ENCODE measurements around the gene TP53I13. TPM values are rescaled to one million over a fixed set of nuclear protein-coding genes. Genes with fewer than 3 reads are reported as not detected.
A peak's percentile ranks its signal among the peaks of the same experiment; 100 is the strongest.

The TP53I13 gene
- total RNA-seq, 2 experiments from 2014 or later: 112 to 118 TPM

- H3K4me3 Mint-ChIP-seq: no peak overlapping the region
- DNase-seq: no peak
- ChIA-PET CTCF (interaction anchor here (1.0 to 2.5 kb wide), 3 partner anchors 9 to 16 kb away, joined by 3 to 10 read pairs (median 9); no protein-coding TSS in a partner anchor), POLR2A (interaction anchor here (0.9 to 2.0 kb wide), 4 partner anchors 10 to 115 kb away, joined by 3 to 11 read pairs (median 3); no protein-coding TSS in a partner anchor)
- H3K36me3 Mint-ChIP-seq (ENCODE audit: low read depth): no peaks in the 10 kb centered on the region
- H3K27ac Mint-ChIP-seq: no peak overlapping the region
- H3K4me1 Mint-ChIP-seq: no peaks in the 10 kb centered on the region
- H3K9me3 Mint-ChIP-seq: no peaks in the 10 kb centered on the region
- no peaks in the 10 kb centered on the region for H3K27me3 Mint-ChIP-seq
Observed at GRCh38 chr17:29607557-29608195, 39.2 kb downstream of the TP53I13 start.

DNA sequence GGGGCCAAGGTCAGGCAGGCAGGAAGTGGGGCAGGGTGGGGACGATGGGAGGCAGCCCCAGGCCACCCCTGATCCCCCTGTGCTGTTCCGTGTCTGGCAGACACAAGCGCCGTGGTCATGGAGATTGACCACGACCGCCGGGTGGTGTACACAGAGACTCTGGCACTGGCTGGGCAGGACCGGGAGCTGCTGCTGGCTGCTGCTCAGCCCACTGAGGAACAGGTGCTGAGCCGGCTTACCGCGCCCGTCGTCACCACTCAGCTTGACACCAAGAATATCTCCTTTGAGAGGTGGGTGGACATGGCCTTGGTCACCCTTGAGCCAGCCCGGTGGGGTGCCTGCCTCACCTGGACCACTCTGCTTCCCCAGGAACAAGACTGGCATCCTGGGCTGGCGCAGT lies 40.5 kb downstream of the TP53I13 start:
- Mint-ChIP-seq H3K36me3 (ENCODE audit: low read depth) (no peaks in the 10 kb centered on the region), H3K9me3 (no peaks in the 10 kb centered on the region), H3K27ac (no peak overlapping the region), H3K4me3 (no peak overlapping the region), H3K4me1 (peaks cover 5% of the 10 kb centered on the region), H3K27me3 (no peaks in the 10 kb centered on the region)
- POLR2A ChIA-PET: interaction anchor here (1.3 to 2.0 kb wide), 2 partner anchors 8 to 18 kb away, joined by 3 to 11 read pairs; no protein-coding TSS in a partner anchor
- CTCF ChIA-PET: interaction anchor here (1.7 to 2.5 kb wide), 2 partner anchors 8 to 17 kb away, joined by 5 to 10 read pairs; partner anchors contain the start of gene ANKRD13B
- DNase-seq: no peak

DNA sequence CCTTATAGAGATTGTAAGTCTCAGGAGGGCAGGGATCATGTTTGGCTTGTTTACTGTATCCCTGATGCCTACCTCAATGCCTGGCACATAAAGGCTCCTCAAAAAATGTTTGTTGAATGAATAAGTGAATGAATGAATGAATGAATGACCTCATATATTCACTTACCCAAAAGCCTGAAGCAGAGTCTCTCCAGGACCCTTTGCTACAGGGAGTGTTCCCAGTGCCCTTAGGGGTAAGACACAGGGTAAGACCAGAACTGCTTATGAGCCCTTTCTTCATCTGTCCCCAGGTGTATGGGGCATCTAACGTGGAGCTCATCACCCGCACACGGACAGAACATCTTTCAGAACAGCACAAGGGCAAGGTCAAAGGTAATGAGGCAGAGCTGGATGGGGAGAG lies 41.9 kb downstream of the TP53I13 start:
- H3K27ac Mint-ChIP-seq: no peak overlapping the region
- no peaks in the 10 kb centered on the region for H3K36me3 Mint-ChIP-seq (ENCODE audit: low read depth)
- no peaks in the 10 kb centered on the region for H3K27me3 Mint-ChIP-seq
- H3K4me3 Mint-ChIP-seq: no peak overlapping the region
- no peak for DNase-seq
- no peaks in the 10 kb centered on the region for H3K9me3 Mint-ChIP-seq
- peaks cover 19% of the 10 kb centered on the region for H3K4me1 Mint-ChIP-seq
- ChIA-PET POLR2A (no interaction called here), CTCF (interaction anchor here (0.8 to 2.5 kb wide), 3 partner anchors 7 to 43 kb away, joined by 3 to 10 read pairs (median 6); partner anchors contain the start of genes ABHD15 and ANKRD13B)

DNA sequence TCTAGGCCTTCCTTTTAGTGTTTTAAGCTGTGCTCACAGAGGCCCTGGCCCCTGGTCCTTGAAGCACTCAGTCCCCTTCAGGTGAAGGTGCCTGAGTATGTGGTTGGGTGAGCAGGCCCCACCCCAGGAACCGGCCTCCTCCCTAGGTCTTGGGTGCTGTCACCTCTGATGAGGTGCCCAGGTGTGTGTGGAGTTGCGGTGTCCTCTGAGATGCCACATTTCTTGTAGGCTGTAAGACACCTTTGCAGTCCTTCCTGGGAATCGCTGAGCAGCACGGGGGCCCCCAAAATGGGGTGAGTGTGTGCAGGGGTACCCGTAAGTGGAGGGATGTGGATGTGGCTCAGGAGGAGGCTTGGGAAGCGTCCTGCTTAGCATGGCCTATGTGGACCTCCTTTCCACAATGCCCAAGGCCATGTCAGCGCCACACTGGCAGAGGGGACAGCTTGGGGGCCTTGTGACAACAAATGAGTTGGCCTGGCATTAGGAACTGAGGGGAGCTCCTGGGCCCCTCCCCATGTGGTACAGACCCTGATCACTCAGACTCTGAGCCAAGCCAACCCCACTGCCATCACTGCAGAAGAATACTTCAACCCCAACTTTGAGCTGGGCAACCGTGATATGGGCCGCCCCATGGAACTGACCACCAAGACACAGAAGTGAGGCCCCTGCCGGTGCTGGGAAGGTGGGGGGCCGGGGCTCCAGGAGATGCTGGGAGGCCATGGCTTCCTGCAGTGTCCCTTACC lies 43.0 kb downstream of the TP53I13 start:
- H3K27ac Mint-ChIP-seq: no peak overlapping the region
- CTCF ChIA-PET: interaction anchor here (0.8 to 4.1 kb wide), 3 partner anchors 19 to 44 kb away, joined by 3 to 43 read pairs (median 6); partner anchors contain the start of genes ABHD15 and ANKRD13B
- POLR2A ChIA-PET: no interaction called here
- no peaks in the 10 kb centered on the region for H3K9me3 Mint-ChIP-seq
- H3K27me3 Mint-ChIP-seq: peaks cover 4% of the 10 kb centered on the region
- no peak overlapping the region for H3K4me3 Mint-ChIP-seq
- peaks cover 29% of the 10 kb centered on the region for H3K4me1 Mint-ChIP-seq
- H3K36me3 Mint-ChIP-seq (ENCODE audit: low read depth): no peaks in the 10 kb centered on the region
- DNase-seq: no peak

- no peak for DNase-seq
- H3K4me3 Mint-ChIP-seq: no peak overlapping the region
- ChIA-PET POLR2A (no interaction called here), CTCF (interaction anchor here (1.4 to 4.1 kb wide), 2 partner anchors 24 to 31 kb away, joined by 6 to 43 read pairs; no protein-coding TSS in a partner anchor)
- H3K27me3 Mint-ChIP-seq: peaks cover 10% of the 10 kb centered on the region
- H3K4me1 Mint-ChIP-seq: peaks cover 34% of the 10 kb centered on the region
- H3K36me3 Mint-ChIP-seq (ENCODE audit: low read depth): no peaks in the 10 kb centered on the region
- H3K9me3 Mint-ChIP-seq: no peaks in the 10 kb centered on the region
- no peak overlapping the region for H3K27ac Mint-ChIP-seq
Observed at GRCh38 chr17:29612094-29612403, 43.5 kb downstream of the TP53I13 start.

DNA sequence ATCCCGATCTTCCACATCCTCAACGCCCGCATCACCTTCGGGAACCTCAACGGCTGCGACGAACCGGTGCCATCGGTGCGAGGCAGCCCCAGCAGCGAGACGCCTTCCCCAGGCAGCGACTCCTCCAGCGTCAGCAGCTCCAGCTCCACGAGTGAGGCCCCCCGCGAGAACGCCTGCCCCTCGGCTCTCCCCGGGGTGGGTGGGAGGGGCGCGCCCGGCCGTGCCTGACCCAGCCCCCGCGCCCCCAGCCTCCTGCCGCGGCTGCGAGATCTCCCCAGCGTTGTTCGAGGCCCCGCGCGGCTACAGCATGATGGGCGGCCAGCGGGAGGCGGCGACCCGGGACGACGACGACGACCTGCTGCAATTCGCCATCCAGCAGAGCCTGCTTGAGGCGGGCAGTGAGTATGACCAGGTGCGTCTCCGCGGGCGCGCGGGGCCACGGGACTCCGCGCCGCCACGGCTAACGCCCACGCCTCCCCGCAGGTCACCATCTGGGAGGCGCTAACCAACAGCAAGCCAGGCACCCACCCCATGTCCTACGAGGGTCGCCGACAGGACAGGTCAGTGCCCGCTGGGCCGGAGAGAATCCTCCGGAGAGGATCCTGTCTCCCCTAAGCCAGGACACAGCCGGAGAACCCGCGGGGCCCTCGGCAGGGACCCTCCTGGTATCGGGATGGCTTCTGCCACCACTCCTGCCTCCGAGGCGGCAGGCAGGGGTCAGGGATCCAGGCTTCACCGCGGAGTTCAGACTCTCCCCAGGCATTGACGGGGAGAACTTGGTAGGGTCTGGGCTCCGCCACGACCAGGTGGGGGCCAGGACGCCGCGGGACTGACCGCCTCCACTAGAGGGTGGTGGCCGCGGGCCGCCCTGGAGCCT lies 44.1 kb downstream of the TP53I13 start:
- no peak overlapping the region for H3K4me3 Mint-ChIP-seq
- H3K9me3 Mint-ChIP-seq: no peaks in the 10 kb centered on the region
- ChIA-PET CTCF (interaction anchor here (0.6 to 4.1 kb wide), 18 partner anchors 8 to 379 kb away, joined by 3 to 75 read pairs (median 5); partner anchors contain the start of genes ABHD15, ANKRD13B and TP53I13), POLR2A (interaction anchor here (1.1 to 6.4 kb wide), 6 partner anchors 20 to 147 kb away, joined by 3 to 107 read pairs (median 21); partner anchors contain the start of genes ABHD15, ANKRD13B and TP53I13)
- peaks cover 40% of the 10 kb centered on the region for H3K4me1 Mint-ChIP-seq
- no peak for DNase-seq
- H3K27ac Mint-ChIP-seq: no peak overlapping the region
- no peaks in the 10 kb centered on the region for H3K36me3 Mint-ChIP-seq (ENCODE audit: low read depth)
- peaks cover 10% of the 10 kb centered on the region for H3K27me3 Mint-ChIP-seq

GRCh38 chr17:29613352-29613837 lies 44.9 kb downstream of the TP53I13 start:
- Mint-ChIP-seq H3K4me1 (peaks cover 45% of the 10 kb centered on the region), H3K9me3 (no peaks in the 10 kb centered on the region), H3K4me3 (no peak overlapping the region), H3K27me3 (peaks cover 10% of the 10 kb centered on the region), H3K27ac (peak overlapping the region; percentile 47), H3K36me3 (ENCODE audit: low read depth) (no peaks in the 10 kb centered on the region)
- ChIA-PET CTCF (interaction anchor here (0.6 to 4.1 kb wide), 18 partner anchors 9 to 380 kb away, joined by 3 to 75 read pairs (median 5); partner anchors contain the start of genes ABHD15, ANKRD13B and TP53I13), POLR2A (interaction anchor here (1.1 to 6.4 kb wide), 6 partner anchors 21 to 146 kb away, joined by 3 to 107 read pairs (median 21); partner anchors contain the start of genes ABHD15, ANKRD13B and TP53I13)
- peak; percentile 96 for DNase-seq

DNA sequence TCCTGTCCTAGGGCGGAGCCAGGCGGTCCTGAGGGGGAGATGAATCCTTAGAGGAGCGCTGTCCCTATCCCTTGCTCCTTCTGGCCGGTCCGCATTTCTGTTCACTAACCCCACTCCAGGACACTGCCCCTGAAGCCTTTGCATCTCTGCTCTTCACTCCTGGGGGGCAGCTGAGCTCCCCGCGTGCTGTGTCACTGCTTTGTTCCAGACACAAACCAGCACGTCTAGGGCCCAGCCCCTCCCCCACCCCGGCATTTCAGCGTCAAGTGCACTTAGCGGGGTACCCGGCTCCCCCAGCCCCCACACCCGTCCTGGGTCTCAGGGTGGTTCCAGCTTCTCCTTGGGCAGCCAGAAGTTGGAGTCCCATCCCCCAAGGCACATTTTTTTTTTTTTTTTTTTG lies 45.4 kb downstream of the TP53I13 start:
- POLR2A ChIA-PET: interaction anchor here (1.1 to 6.4 kb wide), 6 partner anchors 21 to 146 kb away, joined by 3 to 107 read pairs (median 21); partner anchors contain the start of genes ABHD15, ANKRD13B and TP53I13
- DNase-seq: no peak
- H3K4me1 Mint-ChIP-seq: peaks cover 49% of the 10 kb centered on the region

DNA sequence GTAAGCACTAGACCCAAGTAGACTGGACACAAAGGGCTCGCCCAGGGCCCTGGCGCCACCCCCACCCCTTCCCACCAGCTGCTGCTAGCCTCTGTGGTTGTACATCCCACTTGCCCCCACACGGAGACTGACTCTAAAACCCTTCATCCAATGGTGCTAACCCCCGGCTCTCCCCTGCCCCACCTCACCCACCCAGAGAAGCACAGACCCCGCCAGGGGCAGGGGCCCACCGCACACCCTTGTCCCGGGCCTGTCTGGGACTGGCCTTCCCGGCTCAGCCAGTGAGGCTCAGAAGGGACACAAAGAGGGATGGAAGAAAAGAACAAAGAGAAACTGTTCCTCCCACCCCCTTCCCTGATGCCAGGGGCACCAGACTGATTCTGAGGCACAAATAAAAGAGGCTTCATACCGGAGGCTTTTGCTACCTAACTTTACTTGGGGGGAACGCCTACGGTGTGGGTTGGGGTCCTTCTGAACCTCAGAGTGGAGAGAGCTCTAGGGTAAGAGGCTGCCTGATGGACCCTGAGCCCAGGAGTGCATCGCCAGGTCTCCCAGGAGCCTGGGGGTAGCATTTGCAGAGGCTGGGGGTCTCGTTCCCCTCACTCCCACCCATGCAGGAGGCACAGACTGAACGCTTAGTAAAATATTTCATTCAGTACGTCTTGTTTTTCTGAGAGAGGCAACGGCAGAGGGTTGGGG lies 46.0 kb downstream of the TP53I13 start:
- H3K36me3 Mint-ChIP-seq (ENCODE audit: low read depth): no peaks in the 10 kb centered on the region
- peaks cover 52% of the 10 kb centered on the region for H3K4me1 Mint-ChIP-seq
- H3K4me3 Mint-ChIP-seq: peak overlapping the region; percentile 75
- ChIA-PET POLR2A (interaction anchor here (0.6 to 6.4 kb wide), 12 partner anchors 10 to 469 kb away, joined by 3 to 107 read pairs (median 9); partner anchors contain the start of genes ABHD15, ANKRD13B, GIT1 and NUFIP2), CTCF (interaction anchor here (0.6 to 5.0 kb wide), 20 partner anchors 10 to 665 kb away, joined by 3 to 75 read pairs (median 6); partner anchors contain the start of genes ABHD15, ANKRD13B and TP53I13)
- peak overlapping the region; percentile 99 for H3K27ac Mint-ChIP-seq
- H3K27me3 Mint-ChIP-seq: peaks cover 12% of the 10 kb centered on the region
- no peak for DNase-seq
- H3K9me3 Mint-ChIP-seq: no peaks in the 10 kb centered on the region

More for the DNA sequence above, 45.4 kb downstream of the TP53I13 start:
- no peaks in the 10 kb centered on the region for H3K9me3 Mint-ChIP-seq
- H3K27me3 Mint-ChIP-seq: peaks cover 10% of the 10 kb centered on the region
- CTCF ChIA-PET: interaction anchor here (0.6 to 4.1 kb wide), 14 partner anchors 10 to 244 kb away, joined by 3 to 75 read pairs (median 6); partner anchors contain the start of genes ABHD15 and ANKRD13B
- H3K4me3 Mint-ChIP-seq: peak overlapping the region; percentile 75
- no peaks in the 10 kb centered on the region for H3K36me3 Mint-ChIP-seq (ENCODE audit: low read depth)
- peak overlapping the region; percentile 47 for H3K27ac Mint-ChIP-seq

DNA sequence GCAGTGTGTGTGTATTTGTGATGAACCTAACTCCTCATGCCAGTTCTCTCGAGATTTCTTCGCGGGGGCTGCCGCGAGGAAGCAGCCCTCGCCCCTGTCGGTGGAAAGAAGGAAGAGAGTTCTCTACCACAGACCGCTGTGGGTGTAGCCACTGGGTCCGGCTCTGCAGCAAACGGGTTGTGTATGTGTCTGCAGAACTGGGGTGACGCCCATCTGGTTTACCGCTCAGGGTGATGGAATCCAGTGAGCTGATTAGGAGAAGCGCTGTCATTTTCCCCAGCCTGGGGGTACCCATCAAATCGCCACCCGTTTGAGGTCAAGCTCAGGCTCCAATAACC lies 46.5 kb downstream of the TP53I13 start:
- peak overlapping the region; percentile 75 for H3K4me3 Mint-ChIP-seq
- ChIA-PET CTCF (interaction anchor here (0.6 to 5.0 kb wide), 18 partner anchors 10 to 666 kb away, joined by 3 to 75 read pairs (median 6); partner anchors contain the start of genes ABHD15, ANKRD13B and TP53I13), POLR2A (interaction anchor here (0.6 to 6.4 kb wide), 16 partner anchors 10 to 470 kb away, joined by 3 to 107 read pairs (median 7); partner anchors contain the start of genes ABHD15, ANKRD13B, GIT1 and NUFIP2)
- peak overlapping the region; percentile 99 for H3K27ac Mint-ChIP-seq
- peaks cover 13% of the 10 kb centered on the region for H3K27me3 Mint-ChIP-seq
- peak; percentile 91 for DNase-seq
- no peaks in the 10 kb centered on the region for H3K36me3 Mint-ChIP-seq (ENCODE audit: low read depth)
- no peaks in the 10 kb centered on the region for H3K9me3 Mint-ChIP-seq
- H3K4me1 Mint-ChIP-seq: peaks cover 52% of the 10 kb centered on the region

Data from activated CD4-positive, alpha-beta memory T cell treated with anti-CD3 and anti-CD28 coated beads, Interleukin-2, amount 10 ng/mL, durations not matched to agents 7 days and 5 days (primary cell).